KOPT-K1 (cell line): Measurements from ENCODE around the gene KLHL3.

Experiments used
- H3K27ac ChIP-seq: fragments of 200-600 bp; sonication (generic); 2 replicates; pipeline ENCODE4 v1.5.1; 2016; ENCODE audit warnings: antibody characterized with exemption, mild to moderate bottlenecking, low read depth, low read length; ENCODE audit not compliant: poor library complexity, severe bottlenecking
- H3K36me3 ChIP-seq: fragments of 200-600 bp; sonication (generic); 2 replicates; pipeline ENCODE4 v1.5.1; 2017; ENCODE audit warnings: antibody characterized with exemption, mild to moderate bottlenecking, low read length, moderate library complexity; ENCODE audit not compliant: insufficient read depth
- H3K9me3 ChIP-seq: fragments of 200-600 bp; sonication (generic); 2 replicates; pipeline ENCODE4 v1.5.1; 2017; ENCODE audit warnings: antibody characterized with exemption, low read length, mild to moderate bottlenecking; ENCODE audit not compliant: insufficient read depth, poor library complexity, severe bottlenecking

KLHL3 gene

GRCh38 chr5:137598399-137598798, 137.5 kb downstream of the KLHL3 start:
- Histone ChIP-seq H3K9me3 (no peaks in the 10 kb centered on the region), H3K36me3 (no peaks in the 10 kb centered on the region), H3K27ac (no peak overlapping the region)

GRCh38 chr5:137596941-137597340, 138.9 kb downstream of the KLHL3 start:
- H3K27ac ChIP-seq = no peak overlapping the region
- peaks cover 6% of the 10 kb centered on the region for H3K9me3 ChIP-seq
- no peaks in the 10 kb centered on the region for H3K36me3 ChIP-seq

GRCh38 chr5:137595396-137596079, 140.4 kb downstream of the KLHL3 start:
- no peak overlapping the region for H3K27ac ChIP-seq
- no peaks in the 10 kb centered on the region for H3K36me3 ChIP-seq

GRCh38 chr5:137594717-137595116, 141.2 kb downstream of the KLHL3 start:
- Histone ChIP-seq H3K36me3 (no peaks in the 10 kb centered on the region), H3K27ac (no peak overlapping the region), H3K9me3 (peaks cover 10% of the 10 kb centered on the region)

More at GRCh38 chr5:137595396-137596079, 140.4 kb downstream of the KLHL3 start:
- H3K9me3 ChIP-seq = peaks cover 10% of the 10 kb centered on the region

- Histone ChIP-seq H3K36me3 (no peaks in the 10 kb centered on the region), H3K9me3 (peaks cover 10% of the 10 kb centered on the region), H3K27ac (no peak overlapping the region)
Measured at GRCh38 chr5:137592317-137592716, 143.6 kb downstream of the KLHL3 start.

- Histone ChIP-seq H3K36me3 (no peaks in the 10 kb centered on the region), H3K27ac (no peak overlapping the region), H3K9me3 (peaks cover 10% of the 10 kb centered on the region)
Measured at GRCh38 chr5:137589185-137589584, 146.7 kb downstream of the KLHL3 start.

- H3K36me3 ChIP-seq = no peaks in the 10 kb centered on the region
- peaks cover 10% of the 10 kb centered on the region for H3K9me3 ChIP-seq
- H3K27ac ChIP-seq = no peak overlapping the region
Measured at GRCh38 chr5:137587919-137588318, 148.0 kb downstream of the KLHL3 start.

- Histone ChIP-seq H3K9me3 (no peaks in the 10 kb centered on the region), H3K36me3 (no peaks in the 10 kb centered on the region), H3K27ac (no peak overlapping the region)
Measured at GRCh38 chr5:137584262-137584661, 151.6 kb downstream of the KLHL3 start.

GRCh38 chr5:137583129-137583528, 152.8 kb downstream of the KLHL3 start:
- H3K9me3 ChIP-seq = no peaks in the 10 kb centered on the region
- H3K27ac ChIP-seq = no peak overlapping the region
- no peaks in the 10 kb centered on the region for H3K36me3 ChIP-seq

- Histone ChIP-seq H3K9me3 (peaks cover 1% of the 10 kb centered on the region), H3K27ac (no peak overlapping the region), H3K36me3 (no peaks in the 10 kb centered on the region)
Measured at GRCh38 chr5:137582218-137582617, 153.7 kb downstream of the KLHL3 start.

GRCh38 chr5:137581776-137582175, 154.1 kb downstream of the KLHL3 start:
- Histone ChIP-seq H3K27ac (no peak overlapping the region), H3K9me3 (peaks cover 6% of the 10 kb centered on the region), H3K36me3 (no peaks in the 10 kb centered on the region)

- H3K27ac ChIP-seq = no peak overlapping the region
- no peaks in the 10 kb centered on the region for H3K36me3 ChIP-seq
Measured at GRCh38 chr5:137580030-137580429, 155.9 kb downstream of the KLHL3 start.

GRCh38 chr5:137575847-137576246, 160.0 kb downstream of the KLHL3 start:
- Histone ChIP-seq H3K9me3 (peaks cover 22% of the 10 kb centered on the region), H3K36me3 (no peaks in the 10 kb centered on the region), H3K27ac (no peak overlapping the region)

More at GRCh38 chr5:137580030-137580429, 155.9 kb downstream of the KLHL3 start:
- H3K9me3 ChIP-seq = peaks cover 22% of the 10 kb centered on the region

GRCh38 chr5:137575211-137575610, 160.7 kb downstream of the KLHL3 start:
- Histone ChIP-seq H3K27ac (no peak overlapping the region), H3K36me3 (no peaks in the 10 kb centered on the region), H3K9me3 (peaks cover 22% of the 10 kb centered on the region)

- Histone ChIP-seq H3K36me3 (no peaks in the 10 kb centered on the region), H3K9me3 (peaks cover 26% of the 10 kb centered on the region)
Measured at GRCh38 chr5:137573376-137573775, 162.5 kb downstream of the KLHL3 start.

GRCh38 chr5:137572042-137572695, 163.7 kb downstream of the KLHL3 start:
- peaks cover 24% of the 10 kb centered on the region for H3K9me3 ChIP-seq
- H3K27ac ChIP-seq = no peak overlapping the region
- H3K36me3 ChIP-seq = no peaks in the 10 kb centered on the region

More at GRCh38 chr5:137573376-137573775, 162.5 kb downstream of the KLHL3 start:
- no peak overlapping the region for H3K27ac ChIP-seq
